ENCODE measurements around the gene DNASE2.
"Not testable (repeated sequence)": the region's sequence is repeated elsewhere in the genome, so short reads cannot be mapped to it uniquely, and the experiment has no call there.

DNA sequence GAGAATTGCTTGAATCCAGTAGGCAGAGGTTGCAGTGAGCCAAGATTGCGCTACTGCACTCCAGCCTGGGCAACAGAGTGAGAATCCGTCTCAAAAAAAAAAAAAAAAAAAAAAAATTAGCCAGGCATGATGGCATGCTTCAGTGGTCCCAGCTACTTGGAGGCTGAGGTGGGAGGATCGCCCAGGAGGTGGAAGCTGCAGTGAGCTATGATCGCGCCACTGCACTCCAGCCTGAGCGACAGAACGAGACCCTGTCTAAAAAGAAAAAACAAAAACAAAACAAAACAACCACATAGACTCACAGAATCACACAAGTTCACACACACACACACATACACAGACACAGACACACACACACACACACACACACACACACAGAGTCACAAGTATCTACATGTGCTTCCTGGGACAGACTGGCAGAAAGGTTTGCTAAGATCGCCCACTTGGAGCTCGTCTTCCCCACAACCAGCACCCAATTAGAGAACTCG lies 9.1 kb upstream of the DNASE2 start:
- TF ChIP-seq RAD21 (IDR thresholded peaks at IDR 0.05; ENCODE audit: low read depth); TAF1 (IDR thresholded peaks at IDR 0.05; ENCODE audit: low read depth); EP300 (IDR thresholded peaks at IDR 0.05; ENCODE audit: borderline replicate concordance); ZBTB7A (IDR thresholded peaks at IDR 0.05; ENCODE audit: low read depth): not testable (repeated sequence)
- TF ChIP-seq, protein P1, sequence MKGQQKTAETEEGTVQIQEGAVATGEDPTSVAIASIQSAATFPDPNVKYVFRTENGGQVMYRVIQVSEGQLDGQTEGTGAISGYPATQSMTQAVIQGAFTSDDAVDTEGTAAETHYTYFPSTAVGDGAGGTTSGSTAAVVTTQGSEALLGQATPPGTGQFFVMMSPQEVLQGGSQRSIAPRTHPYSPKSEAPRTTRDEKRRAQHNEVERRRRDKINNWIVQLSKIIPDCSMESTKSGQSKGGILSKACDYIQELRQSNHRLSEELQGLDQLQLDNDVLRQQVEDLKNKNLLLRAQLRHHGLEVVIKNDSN (IDR thresholded peaks at IDR 0.05), result not testable (repeated sequence)
- TF ChIP-seq, protein P2, sequence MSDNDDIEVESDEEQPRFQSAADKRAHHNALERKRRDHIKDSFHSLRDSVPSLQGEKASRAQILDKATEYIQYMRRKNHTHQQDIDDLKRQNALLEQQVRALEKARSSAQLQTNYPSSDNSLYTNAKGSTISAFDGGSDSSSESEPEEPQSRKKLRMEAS (IDR thresholded peaks at IDR 0.05), result not testable (repeated sequence)
- TF ChIP-seq, protein P3, sequence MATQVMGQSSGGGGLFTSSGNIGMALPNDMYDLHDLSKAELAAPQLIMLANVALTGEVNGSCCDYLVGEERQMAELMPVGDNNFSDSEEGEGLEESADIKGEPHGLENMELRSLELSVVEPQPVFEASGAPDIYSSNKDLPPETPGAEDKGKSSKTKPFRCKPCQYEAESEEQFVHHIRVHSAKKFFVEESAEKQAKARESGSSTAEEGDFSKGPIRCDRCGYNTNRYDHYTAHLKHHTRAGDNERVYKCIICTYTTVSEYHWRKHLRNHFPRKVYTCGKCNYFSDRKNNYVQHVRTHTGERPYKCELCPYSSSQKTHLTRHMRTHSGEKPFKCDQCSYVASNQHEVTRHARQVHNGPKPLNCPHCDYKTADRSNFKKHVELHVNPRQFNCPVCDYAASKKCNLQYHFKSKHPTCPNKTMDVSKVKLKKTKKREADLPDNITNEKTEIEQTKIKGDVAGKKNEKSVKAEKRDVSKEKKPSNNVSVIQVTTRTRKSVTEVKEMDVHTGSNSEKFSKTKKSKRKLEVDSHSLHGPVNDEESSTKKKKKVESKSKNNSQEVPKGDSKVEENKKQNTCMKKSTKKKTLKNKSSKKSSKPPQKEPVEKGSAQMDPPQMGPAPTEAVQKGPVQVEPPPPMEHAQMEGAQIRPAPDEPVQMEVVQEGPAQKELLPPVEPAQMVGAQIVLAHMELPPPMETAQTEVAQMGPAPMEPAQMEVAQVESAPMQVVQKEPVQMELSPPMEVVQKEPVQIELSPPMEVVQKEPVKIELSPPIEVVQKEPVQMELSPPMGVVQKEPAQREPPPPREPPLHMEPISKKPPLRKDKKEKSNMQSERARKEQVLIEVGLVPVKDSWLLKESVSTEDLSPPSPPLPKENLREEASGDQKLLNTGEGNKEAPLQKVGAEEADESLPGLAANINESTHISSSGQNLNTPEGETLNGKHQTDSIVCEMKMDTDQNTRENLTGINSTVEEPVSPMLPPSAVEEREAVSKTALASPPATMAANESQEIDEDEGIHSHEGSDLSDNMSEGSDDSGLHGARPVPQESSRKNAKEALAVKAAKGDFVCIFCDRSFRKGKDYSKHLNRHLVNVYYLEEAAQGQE (IDR thresholded peaks at IDR 0.05; ENCODE audit: low read depth), result not testable (repeated sequence)
